Measurements from ENCODE around the gene IGDCC3.
"Not testable (repeated sequence)": the region's sequence is repeated elsewhere in the genome, so short reads cannot be mapped to it uniquely, and the experiment has no call there.

IGDCC3 gene

DNA sequence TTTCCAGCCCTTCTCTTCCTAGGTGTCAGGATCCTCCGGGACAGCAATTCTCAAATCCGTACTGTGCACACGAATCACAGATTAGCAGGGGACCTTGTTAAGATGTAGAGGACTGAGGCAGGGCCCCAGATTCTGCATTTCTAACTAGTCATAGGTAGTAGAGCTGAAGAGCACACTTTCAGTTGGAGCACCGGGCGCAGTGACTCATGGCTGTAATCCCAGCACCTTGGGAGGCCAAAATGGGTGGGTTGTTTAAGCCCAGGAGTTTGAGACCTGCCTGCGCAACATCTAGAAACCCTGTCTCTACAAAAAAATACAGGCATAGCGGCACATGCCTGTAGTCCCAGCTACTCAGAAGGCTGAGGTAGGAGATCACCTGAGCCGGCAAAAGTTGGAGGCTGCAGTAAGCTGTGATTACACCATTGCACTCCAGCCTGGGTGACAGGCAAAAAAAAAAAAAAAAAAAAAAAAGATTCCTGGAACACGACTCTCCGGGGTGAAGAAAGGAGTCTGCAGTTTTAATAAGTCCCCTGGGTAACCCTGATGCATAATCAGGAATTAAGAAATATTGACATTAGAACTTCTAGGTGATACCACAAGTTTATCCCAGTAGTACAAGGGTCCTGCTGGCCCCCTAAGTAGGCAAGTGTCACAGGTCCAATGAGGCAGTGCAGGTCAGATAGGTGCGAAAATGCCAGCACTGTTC, 21.4 kb upstream of the IGDCC3 start:
- no peak for DNase-seq (ENCODE audit: extremely low read depth, insufficient read length)
- H3K4me3 ChIP-seq (replicated peaks; ENCODE audit: low read depth, low read length), result no peak overlapping the region
- TF ChIP-seq, protein P1, sequence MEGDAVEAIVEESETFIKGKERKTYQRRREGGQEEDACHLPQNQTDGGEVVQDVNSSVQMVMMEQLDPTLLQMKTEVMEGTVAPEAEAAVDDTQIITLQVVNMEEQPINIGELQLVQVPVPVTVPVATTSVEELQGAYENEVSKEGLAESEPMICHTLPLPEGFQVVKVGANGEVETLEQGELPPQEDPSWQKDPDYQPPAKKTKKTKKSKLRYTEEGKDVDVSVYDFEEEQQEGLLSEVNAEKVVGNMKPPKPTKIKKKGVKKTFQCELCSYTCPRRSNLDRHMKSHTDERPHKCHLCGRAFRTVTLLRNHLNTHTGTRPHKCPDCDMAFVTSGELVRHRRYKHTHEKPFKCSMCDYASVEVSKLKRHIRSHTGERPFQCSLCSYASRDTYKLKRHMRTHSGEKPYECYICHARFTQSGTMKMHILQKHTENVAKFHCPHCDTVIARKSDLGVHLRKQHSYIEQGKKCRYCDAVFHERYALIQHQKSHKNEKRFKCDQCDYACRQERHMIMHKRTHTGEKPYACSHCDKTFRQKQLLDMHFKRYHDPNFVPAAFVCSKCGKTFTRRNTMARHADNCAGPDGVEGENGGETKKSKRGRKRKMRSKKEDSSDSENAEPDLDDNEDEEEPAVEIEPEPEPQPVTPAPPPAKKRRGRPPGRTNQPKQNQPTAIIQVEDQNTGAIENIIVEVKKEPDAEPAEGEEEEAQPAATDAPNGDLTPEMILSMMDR (IDR thresholded peaks at IDR 0.05; ENCODE audit: insufficient read depth, low read length, poor library complexity, severe bottlenecking), result no peak
- no peaks in the 10 kb centered on the region for H3K36me3 ChIP-seq (ENCODE audit: control insufficient read depth, insufficient read depth, low read length)
- no peaks in the 10 kb centered on the region; the same call in 1 of the 2 replicates for H3K27me3 ChIP-seq (replicated peaks; ENCODE audit: control insufficient read depth, insufficient read depth, low read length)

DNA sequence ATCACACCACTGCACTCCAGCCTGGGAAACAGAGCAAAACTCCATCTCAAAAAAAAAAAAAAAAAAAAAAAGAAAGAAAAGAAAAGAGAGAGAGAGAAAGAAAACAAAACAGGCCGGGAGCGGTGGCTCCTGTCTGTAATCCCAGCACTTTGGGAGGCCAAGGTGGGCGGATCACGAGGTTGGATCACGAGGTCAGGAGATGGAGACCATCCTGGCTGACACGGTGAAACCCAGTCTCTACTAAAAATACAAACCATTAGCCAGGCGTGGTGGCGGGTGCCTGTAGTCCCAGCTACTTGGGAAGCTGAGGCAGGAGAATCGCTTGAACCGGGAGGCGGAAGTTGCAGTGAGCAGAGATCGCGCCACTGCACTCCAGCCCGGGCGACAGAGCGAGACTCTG, 20.7 kb upstream of the IGDCC3 start:
- H3K36me3 ChIP-seq (ENCODE audit: control insufficient read depth, insufficient read depth, low read length); H3K4me3 ChIP-seq (replicated peaks; ENCODE audit: low read depth, low read length); DNase-seq (ENCODE audit: extremely low read depth, insufficient read length); H3K27me3 ChIP-seq (replicated peaks; ENCODE audit: control insufficient read depth, insufficient read depth, low read length): not testable (repeated sequence)

DNA sequence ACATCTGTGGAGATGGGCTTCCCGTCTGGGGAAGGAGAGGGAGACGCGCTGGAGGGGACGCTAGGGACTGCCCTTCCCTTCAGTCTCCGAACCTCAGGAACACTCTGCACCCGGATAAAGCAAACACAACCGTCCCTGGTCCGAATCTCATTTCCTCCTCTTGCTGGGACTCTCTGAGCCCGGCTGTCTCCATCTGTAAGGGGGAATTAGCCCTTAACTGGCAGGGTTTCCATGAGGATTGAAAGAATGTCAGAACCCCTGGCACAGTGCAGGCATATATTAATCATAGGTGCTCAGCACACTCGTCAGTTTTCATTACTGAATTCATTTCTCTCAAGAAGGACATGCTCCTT, 19.1 kb upstream of the IGDCC3 start:
- TF ChIP-seq, protein P1 (IDR thresholded peaks at IDR 0.05; ENCODE audit: insufficient read depth, low read length, poor library complexity, severe bottlenecking), result no peak
- H3K4me3 ChIP-seq (replicated peaks; ENCODE audit: low read depth, low read length), result no peak overlapping the region
- no peak for DNase-seq (ENCODE audit: extremely low read depth, insufficient read length)
- no peaks in the 10 kb centered on the region for H3K36me3 ChIP-seq (ENCODE audit: control insufficient read depth, insufficient read depth, low read length)
- H3K27me3 ChIP-seq (replicated peaks; ENCODE audit: control insufficient read depth, insufficient read depth, low read length), result peaks cover 2% of the 10 kb centered on the region

DNA sequence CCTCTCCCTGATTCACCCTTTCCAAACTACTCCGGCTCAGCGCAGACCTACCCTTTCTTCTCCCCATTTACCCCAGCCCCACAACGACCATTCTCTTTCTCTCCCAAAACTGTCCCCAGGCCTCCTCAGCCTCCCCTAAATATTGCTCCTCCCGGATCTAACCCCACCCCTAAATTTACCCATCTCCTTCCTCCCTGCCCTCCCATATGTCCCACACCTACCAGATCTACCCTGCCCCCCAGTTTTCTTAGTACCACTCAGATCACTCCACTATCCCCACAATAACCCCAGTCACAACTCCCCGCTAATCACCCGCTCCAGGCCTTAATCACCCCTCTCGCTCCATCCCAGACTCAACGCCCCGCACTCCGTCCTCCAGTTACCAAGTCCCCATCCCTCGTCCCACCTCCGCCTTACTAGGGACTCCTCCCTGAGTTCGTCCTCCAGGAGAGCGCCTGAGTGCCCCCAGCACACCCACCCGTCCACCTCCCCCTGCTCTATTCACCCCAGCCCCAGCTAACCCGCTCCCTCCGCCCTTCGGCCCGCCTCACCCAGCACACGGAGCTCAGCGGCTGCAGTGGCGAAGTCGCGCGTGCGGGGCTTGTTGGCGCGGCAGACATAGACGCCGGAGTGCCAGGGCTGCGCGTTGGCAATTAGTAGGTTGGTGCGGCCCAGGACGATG, 18.6 kb upstream of the IGDCC3 start:
- H3K4me3 ChIP-seq (replicated peaks; ENCODE audit: low read depth, low read length), result no peak overlapping the region
- H3K27me3 ChIP-seq (replicated peaks; ENCODE audit: control insufficient read depth, insufficient read depth, low read length), result peaks cover 2% of the 10 kb centered on the region
- no peaks in the 10 kb centered on the region for H3K36me3 ChIP-seq (ENCODE audit: control insufficient read depth, insufficient read depth, low read length)
- TF ChIP-seq, protein P1 (IDR thresholded peaks at IDR 0.05; ENCODE audit: insufficient read depth, low read length, poor library complexity, severe bottlenecking), result no peak
- no peak for DNase-seq (ENCODE audit: extremely low read depth, insufficient read length)

DNA sequence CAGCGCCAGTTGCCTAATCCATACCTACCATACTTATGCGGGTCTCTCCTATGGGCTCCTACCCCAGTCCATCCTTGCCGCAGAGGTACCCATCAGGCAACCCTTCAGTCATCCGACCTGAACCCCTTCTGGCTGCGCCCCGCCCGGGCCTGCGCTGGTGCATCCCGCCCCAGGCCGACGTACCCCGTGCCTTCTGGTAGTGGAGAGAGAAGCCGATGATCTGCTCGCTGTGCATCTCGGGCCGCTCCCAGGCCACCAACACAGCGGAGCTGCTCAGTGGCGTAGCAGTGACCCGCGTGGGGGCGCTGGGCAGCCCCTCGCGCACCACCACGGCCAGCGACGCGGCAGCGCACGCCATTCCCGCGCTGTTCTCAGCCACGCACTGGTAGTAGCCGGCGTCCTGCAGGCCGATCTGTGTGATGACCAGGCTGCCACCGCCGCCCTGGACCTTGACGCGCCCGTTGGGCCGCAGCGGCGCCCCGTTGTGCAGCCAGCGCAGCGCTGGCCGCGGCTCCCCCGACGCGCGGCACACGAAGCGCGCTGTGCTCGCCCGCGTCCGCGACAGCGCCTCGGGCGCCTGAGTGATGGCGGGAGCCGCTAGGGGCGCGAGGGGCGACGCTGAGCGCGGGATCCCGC, 17.9 kb upstream of the IGDCC3 start:
- peaks cover 2% of the 10 kb centered on the region for H3K27me3 ChIP-seq (replicated peaks; ENCODE audit: control insufficient read depth, insufficient read depth, low read length)
- no peak for DNase-seq (ENCODE audit: extremely low read depth, insufficient read length)
- TF ChIP-seq, protein P1 (IDR thresholded peaks at IDR 0.05; ENCODE audit: insufficient read depth, low read length, poor library complexity, severe bottlenecking), result no peak
- no peak overlapping the region for H3K4me3 ChIP-seq (replicated peaks; ENCODE audit: low read depth, low read length)
- H3K36me3 ChIP-seq (ENCODE audit: control insufficient read depth, insufficient read depth, low read length), result no peaks in the 10 kb centered on the region

DNA sequence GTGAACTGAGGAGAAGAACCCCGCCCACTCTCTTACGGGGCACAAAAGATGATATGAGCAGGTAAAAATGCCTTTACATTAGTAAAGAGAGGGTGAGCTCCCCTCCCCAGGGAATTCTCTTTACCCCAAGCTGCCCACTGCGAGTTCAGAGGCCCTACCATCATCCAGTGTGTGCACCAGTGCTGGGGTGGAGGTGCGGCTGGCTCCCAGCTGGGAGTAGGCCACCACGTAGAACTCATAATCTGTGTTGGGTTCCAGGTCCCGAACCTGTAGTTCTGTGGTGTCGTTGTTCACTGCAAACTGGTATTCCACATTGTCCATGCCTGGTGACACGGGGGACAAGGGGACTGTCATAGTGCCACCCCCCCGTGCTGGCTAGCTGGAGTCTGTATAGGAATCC, 17.1 kb upstream of the IGDCC3 start:
- no peak overlapping the region for H3K4me3 ChIP-seq (replicated peaks; ENCODE audit: low read depth, low read length)
- DNase-seq (ENCODE audit: extremely low read depth, insufficient read length), result no peak
- H3K36me3 ChIP-seq (ENCODE audit: control insufficient read depth, insufficient read depth, low read length), result no peaks in the 10 kb centered on the region
- peaks cover 2% of the 10 kb centered on the region for H3K27me3 ChIP-seq (replicated peaks; ENCODE audit: control insufficient read depth, insufficient read depth, low read length)
- TF ChIP-seq, protein P1 (IDR thresholded peaks at IDR 0.05; ENCODE audit: insufficient read depth, low read length, poor library complexity, severe bottlenecking), result no peak
